Stomach smooth muscle (tissue), 2 donors: ENCODE results near the gene BICC1.

Experiments
- H3K27ac ChIP-seq: one replicate; pipeline ENCODE4 v1.7.0; 2013; ENCODE audit warnings: mild to moderate bottlenecking, low read length, inconsistent platforms
- H3K27me3 ChIP-seq, 2 donors: one replicate each; pipeline ENCODE4 v1.7.0; 2013; ENCODE audit warnings: low read length in 2 of 2; ENCODE audit not compliant: insufficient read depth in 2 of 2, control insufficient read depth in 1 of 2
- H3K36me3 ChIP-seq, 2 donors: one replicate each; pipeline ENCODE4 v1.7.0; 2013; ENCODE audit warnings: low read length in 2 of 2; ENCODE audit not compliant: control insufficient read depth in 2 of 2, insufficient read depth in 2 of 2
- H3K4me1 ChIP-seq: one replicate; pipeline ENCODE4 v1.7.0; 2013; ENCODE audit warnings: low read length; ENCODE audit not compliant: control insufficient read depth, insufficient read depth
- H3K4me3 ChIP-seq, 2 donors: one replicate each; pipeline ENCODE4 v1.7.0; 2013; ENCODE audit warnings: low read length in 2 of 2
- H3K9ac ChIP-seq, 2 donors: one replicate each; pipeline ENCODE4 v1.7.0; 2013; ENCODE audit warnings: low read length in 2 of 2, mild to moderate bottlenecking in 1 of 2
- H3K9me3 ChIP-seq, 2 donors: one replicate each; pipeline ENCODE4 v1.7.0; 2013; ENCODE audit warnings: low read length in 2 of 2; ENCODE audit not compliant: control insufficient read depth in 2 of 2
- donor health status: healthy.
- donor health status: Pancreatic carcinoma.

BICC1 gene

DNA sequence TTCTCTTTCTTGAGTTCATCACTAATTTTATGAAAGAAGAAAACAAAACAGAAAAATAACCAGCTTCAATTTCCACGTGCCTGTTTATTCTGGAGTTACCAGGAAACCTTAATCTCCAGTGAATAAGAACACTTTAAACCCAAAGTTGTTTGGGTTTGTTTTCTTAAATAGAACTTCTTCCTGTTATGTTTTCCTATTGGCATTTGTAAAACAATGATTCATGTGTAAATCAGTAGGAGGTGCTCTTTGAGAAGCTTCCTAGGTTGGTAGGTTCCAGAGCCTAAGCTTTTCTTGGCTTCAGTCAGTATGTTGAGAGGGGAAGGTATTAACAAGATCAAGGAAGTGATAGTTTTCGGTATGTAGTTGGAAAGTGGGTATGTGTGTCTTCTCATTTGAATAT, 119.0 kb downstream of the BICC1 start:
- H3K4me3 ChIP-seq: no peak overlapping the region
- no peak overlapping the region for H3K9ac ChIP-seq
- no peak overlapping the region for H3K27ac ChIP-seq
- no peaks in the 10 kb centered on the region for H3K9me3 ChIP-seq
- H3K27me3 ChIP-seq: no peaks in the 10 kb centered on the region
- H3K4me1 ChIP-seq: no peaks in the 10 kb centered on the region
- no peaks in the 10 kb centered on the region for H3K36me3 ChIP-seq

DNA sequence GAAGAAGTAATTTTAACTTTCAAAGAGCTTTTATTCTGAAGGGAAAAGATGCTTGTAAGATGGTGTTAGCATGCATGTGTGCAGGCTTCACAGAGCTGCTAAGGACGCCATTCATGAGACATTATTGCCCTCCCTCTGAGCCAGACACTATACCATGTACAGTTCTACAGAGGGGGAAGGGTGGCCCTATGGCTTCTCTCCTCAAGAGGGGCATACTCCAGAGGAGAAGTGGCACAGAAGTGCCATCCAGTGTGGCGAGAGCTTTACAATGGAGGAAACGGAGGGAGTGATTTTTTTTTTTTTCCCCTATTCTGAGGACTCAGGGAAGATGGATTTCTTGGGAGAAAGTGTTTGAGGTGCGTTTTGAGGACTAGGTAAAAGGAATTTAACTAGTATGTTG, 119.5 kb downstream of the BICC1 start:
- Histone ChIP-seq H3K9me3 (no peaks in the 10 kb centered on the region), H3K27ac (no peak overlapping the region)

DNA sequence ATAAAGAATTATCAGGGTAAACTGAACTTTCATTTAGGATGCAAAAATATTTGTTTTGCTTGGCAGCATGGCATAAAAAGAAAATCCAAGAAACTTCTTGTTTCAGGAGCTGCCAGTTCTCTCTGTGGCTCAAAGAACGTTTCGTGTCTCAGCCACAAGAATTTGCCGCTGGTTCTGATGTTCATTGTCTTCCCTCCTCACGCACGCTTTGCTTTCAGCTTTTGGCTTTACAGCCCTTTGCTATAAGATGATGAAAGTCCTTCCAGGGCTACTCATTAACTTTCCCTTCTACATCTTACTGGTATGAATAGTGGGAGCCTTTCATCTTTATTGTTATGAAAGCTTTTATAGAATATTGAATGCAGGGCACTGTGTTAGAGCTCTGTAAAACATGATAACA, 124.7 kb downstream of the BICC1 start:
- Histone ChIP-seq H3K27ac (no peak overlapping the region), H3K9ac (no peak overlapping the region), H3K4me1 (no peaks in the 10 kb centered on the region), H3K27me3 (no peaks in the 10 kb centered on the region), H3K9me3 (no peaks in the 10 kb centered on the region), H3K36me3 (no peaks in the 10 kb centered on the region), H3K4me3 (no peak overlapping the region)

More for the DNA sequence above, 119.5 kb downstream of the BICC1 start:
- Histone ChIP-seq H3K27me3 (no peaks in the 10 kb centered on the region), H3K9ac (no peak overlapping the region), H3K4me3 (no peak overlapping the region), H3K4me1 (no peaks in the 10 kb centered on the region), H3K36me3 (no peaks in the 10 kb centered on the region)

DNA sequence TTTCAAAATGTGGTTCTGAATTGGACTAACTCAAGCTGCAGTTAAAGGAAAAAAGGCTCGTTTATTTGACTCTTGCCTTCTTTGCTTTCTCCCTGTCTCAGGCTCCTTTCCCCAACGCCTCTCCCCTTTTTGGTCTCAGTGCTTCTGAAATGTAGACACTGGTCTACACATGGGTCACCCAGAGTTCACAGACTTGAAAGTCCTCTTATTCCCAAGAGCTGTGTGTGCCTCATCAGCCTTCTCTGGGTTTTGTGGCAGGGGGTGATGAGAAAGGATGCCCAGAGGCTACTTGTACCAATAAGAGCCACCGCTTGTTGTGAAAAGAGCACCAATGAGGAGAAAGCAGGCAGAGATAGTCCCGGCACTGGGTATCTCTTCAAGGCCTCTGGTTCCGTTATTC, 125.7 kb downstream of the BICC1 start:
- H3K4me1 ChIP-seq: no peaks in the 10 kb centered on the region
- H3K9me3 ChIP-seq: no peaks in the 10 kb centered on the region
- H3K27ac ChIP-seq: no peak overlapping the region
- H3K27me3 ChIP-seq: no peaks in the 10 kb centered on the region
- H3K4me3 ChIP-seq: no peak overlapping the region
- H3K9ac ChIP-seq: no peak overlapping the region
- H3K36me3 ChIP-seq: no peaks in the 10 kb centered on the region

DNA sequence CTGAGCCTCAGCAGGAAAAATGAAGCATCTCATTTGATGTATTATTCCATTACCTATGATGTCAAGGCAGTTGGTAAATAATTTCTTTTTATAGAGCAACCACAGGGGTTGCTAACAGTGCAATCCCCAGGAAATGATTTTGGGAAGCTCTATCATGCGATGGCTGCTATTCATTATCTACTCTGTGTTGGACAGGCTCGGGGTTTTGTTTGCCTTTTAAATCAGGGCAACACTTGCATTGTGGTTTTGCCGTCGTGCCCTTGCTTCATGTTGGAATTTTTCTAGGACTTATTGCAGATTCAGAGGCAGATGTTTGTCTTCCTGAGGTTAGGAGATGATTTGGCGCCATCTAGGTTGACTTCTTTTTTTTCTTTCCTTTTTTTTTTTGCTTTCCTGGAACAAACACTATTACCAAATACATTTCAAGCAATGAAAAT, 128.4 kb downstream of the BICC1 start:
- Histone ChIP-seq H3K9me3 (no peaks in the 10 kb centered on the region), H3K4me1 (no peaks in the 10 kb centered on the region), H3K27me3 (no peaks in the 10 kb centered on the region), H3K9ac (no peak overlapping the region), H3K4me3 (no peak overlapping the region), H3K27ac (no peak overlapping the region), H3K36me3 (no peaks in the 10 kb centered on the region)

DNA sequence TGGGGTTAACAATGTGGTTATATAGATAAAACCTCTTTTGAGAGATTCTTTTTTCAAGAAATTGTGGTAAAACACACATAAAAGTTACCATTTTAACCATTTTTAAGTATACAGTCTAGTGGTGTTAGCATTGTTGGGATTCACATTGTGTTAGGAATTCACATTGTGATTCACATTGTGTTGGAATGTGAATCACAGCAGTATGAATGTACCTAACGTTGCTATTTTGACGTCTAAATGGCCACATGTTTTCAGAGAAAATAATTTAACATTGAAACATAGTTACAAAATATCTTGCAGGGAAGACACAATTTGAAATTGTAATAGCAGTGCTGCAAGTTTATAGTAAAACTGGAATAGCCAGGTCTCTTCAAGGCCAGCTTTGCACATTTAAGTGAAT, 129.0 kb downstream of the BICC1 start:
- H3K9me3 ChIP-seq: no peaks in the 10 kb centered on the region
- H3K27me3 ChIP-seq: no peaks in the 10 kb centered on the region
- H3K4me1 ChIP-seq: no peaks in the 10 kb centered on the region
- no peak overlapping the region for H3K4me3 ChIP-seq
- no peaks in the 10 kb centered on the region for H3K36me3 ChIP-seq
- H3K9ac ChIP-seq: no peak overlapping the region
- H3K27ac ChIP-seq: no peak overlapping the region

DNA sequence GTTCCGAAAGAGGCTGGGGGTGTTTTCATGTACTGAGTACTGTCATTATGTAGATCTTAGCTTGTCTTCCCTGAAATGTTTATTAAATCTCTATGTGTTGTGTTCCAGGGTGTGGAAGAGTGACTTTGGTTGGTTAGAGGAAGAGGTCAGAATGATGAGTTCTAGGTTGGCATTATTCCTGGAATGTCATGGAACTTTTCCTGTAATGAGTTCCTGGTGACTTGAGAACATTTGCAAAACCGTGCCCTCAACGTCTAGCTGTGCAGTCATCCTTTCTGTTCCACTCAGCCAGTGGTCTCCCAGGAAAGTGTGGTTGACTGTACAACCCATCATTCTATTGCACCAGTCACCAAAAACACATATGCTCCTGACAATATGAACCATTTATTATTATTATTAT, 129.6 kb downstream of the BICC1 start:
- H3K9me3 ChIP-seq: no peaks in the 10 kb centered on the region
- H3K4me3 ChIP-seq: no peak overlapping the region
- H3K27me3 ChIP-seq: no peaks in the 10 kb centered on the region
- no peak overlapping the region for H3K27ac ChIP-seq
- H3K9ac ChIP-seq: no peak overlapping the region
- H3K36me3 ChIP-seq: no peaks in the 10 kb centered on the region
- no peaks in the 10 kb centered on the region for H3K4me1 ChIP-seq

DNA sequence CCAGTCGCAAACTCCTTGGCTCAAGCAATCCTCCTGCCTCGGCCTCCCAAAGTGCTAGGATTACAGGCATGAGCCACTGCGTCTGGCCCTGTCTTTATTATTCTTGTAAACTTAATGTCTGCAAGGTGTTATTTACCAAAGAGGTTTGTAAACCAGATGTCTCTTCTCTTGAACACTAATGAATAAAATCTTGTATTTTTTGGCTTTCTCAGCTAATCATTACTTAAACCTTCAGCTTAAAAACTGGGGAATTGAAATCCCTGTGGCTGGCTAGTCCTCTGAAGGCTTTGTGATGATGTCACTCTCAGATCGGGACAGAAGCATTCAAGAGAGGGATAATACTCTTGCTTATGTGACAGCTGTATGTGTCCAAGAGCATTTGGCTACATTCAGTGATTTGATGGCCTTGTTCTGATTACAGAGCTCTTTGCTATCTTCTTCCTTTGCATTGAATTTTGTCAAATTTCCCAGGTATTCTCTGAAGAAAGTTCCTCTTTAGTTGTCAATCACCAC, 130.3 kb downstream of the BICC1 start:
- no peak overlapping the region for H3K27ac ChIP-seq
- H3K36me3 ChIP-seq: no peaks in the 10 kb centered on the region
- no peaks in the 10 kb centered on the region for H3K4me1 ChIP-seq
- no peak overlapping the region for H3K9ac ChIP-seq
- no peaks in the 10 kb centered on the region for H3K27me3 ChIP-seq
- H3K9me3 ChIP-seq: no peaks in the 10 kb centered on the region
- H3K4me3 ChIP-seq: no peak overlapping the region

DNA sequence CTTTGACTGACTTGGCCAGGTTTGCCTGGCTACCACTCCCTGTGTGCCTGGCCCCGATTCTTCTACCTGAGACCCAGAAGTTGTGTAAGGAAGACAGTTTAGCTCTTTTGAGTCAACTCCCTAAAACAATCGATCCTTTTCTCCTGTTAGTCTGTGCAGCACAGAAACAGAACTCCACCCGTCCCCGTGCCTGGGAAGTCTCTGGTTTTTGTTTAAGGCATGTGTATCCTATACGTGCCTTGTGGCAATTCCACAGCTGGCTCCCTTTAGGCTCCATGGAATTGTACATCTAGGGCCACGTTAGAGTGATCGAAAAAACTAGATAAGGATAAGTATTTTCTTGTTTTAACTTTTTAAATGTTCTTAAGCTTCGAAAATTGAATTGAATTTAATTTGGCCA, 131.6 kb downstream of the BICC1 start:
- H3K27me3 ChIP-seq: no peaks in the 10 kb centered on the region
- no peaks in the 10 kb centered on the region for H3K9me3 ChIP-seq
- H3K36me3 ChIP-seq: no peaks in the 10 kb centered on the region
- no peak overlapping the region for H3K4me3 ChIP-seq
- no peak overlapping the region for H3K27ac ChIP-seq
- no peak overlapping the region for H3K9ac ChIP-seq
- no peaks in the 10 kb centered on the region for H3K4me1 ChIP-seq

DNA sequence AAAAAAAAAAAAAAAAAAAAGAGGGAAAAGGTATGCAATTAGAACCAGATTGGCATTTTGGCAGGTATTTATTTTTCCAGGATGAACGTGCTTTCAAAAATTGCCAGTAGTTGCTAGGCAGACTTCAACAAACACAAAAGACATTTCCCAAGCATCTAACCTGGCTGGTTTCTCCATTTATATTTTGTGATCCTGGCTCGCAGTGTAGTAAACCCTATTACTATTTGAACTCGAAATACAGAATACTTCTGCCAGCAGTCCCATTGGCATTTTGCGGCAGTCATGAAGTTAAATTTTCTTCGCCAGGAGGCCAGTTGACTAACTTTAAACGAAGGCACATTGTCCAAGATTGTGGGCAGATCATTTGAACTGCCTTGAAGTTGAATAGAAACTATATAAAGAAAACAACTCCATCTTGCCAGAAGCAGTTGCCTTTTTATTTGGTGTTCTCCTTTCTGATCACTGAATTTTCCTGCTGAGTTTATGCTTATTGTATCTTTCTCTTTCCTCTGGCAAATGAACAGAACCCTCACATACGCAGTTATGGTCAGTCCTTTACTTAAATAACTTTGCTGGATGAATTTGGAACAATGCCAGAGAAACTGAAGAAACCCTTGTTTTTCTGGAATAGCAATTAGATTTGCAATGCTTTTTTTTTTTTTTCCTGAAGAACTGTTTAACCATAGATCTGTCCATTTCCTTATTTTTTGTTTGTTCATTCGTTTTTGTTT, 132.9 kb downstream of the BICC1 start:
- no peak overlapping the region for H3K4me3 ChIP-seq
- H3K36me3 ChIP-seq: no peaks in the 10 kb centered on the region
- no peak overlapping the region for H3K9ac ChIP-seq
- H3K27ac ChIP-seq: no peak overlapping the region
- no peaks in the 10 kb centered on the region for H3K4me1 ChIP-seq
- no peaks in the 10 kb centered on the region for H3K27me3 ChIP-seq
- H3K9me3 ChIP-seq: no peaks in the 10 kb centered on the region

DNA sequence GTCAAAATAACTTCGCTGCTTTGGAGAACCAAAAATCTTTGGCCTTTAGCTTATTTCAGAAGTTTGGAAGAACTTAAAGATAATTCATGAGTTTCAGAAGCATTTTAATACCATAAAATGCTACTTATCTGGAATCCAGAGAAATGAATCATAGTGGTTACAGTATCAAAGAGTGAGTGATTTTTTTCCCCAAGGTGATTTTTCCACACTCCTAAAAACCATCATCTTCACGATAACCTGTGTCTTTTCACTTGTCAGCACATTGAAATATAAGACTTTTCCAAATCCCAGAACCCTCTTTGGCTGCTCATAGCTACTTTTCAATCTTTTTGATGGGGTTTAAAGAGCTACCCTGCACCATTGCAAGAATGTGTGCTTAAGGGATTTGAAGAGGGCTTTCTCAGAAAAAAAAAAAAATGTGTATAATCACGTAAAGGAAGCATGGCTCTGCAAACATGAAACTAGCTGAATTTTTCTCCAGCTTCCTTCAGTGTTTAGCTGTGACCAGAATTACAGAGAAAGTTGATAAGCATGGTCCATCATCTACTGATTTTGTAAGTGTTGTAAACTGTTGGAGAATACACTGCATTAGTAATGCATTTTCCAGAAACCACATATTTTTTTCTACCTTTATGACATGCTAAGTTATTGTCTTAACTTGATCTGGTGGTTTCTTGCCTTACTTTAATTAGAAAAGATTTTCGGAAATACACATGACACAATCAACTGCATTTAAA, 134.9 kb downstream of the BICC1 start:
- Histone ChIP-seq H3K9me3 (no peaks in the 10 kb centered on the region), H3K4me1 (peaks cover 6% of the 10 kb centered on the region), H3K27me3 (no peaks in the 10 kb centered on the region), H3K4me3 (no peak overlapping the region), H3K36me3 (no peaks in the 10 kb centered on the region), H3K27ac (no peak overlapping the region), H3K9ac (no peak overlapping the region)
